GM06990 (cell line): ENCODE measurements around the gene JAKMIP2.
"Not testable (repeated sequence)": the region's sequence is repeated elsewhere in the genome, so short reads cannot be mapped to it uniquely, and the experiment has no call there.

Source experiments
- DNase-seq: peaks from one replicate; pipeline ENCODE4 v3.0.0-alpha.2; 2011; ENCODE audit not compliant: insufficient read length; ENCODE audit errors: extremely low read depth
- H3K27me3 ChIP-seq: replicated peaks from 2 replicates; pipeline ENCODE4 v1.6.0; 2011; ENCODE audit warnings: low read length; ENCODE audit not compliant: control insufficient read depth, insufficient read depth
- H3K36me3 ChIP-seq: 2 replicates; pipeline ENCODE4 v1.5.1; 2011; ENCODE audit warnings: low read length; ENCODE audit not compliant: control insufficient read depth, insufficient read depth
- H3K4me3 ChIP-seq: replicated peaks from 2 replicates; pipeline ENCODE4 v1.5.1; 2011; ENCODE audit warnings: low read depth, mild to moderate bottlenecking, control low read depth, low read length
- TF ChIP-seq, protein P1 (sequence below): IDR thresholded peaks from 2 replicates; pipeline ENCODE4 v1.5.1; 2011; ENCODE audit warnings: low read length, control low read depth, mild to moderate bottlenecking, inconsistent platforms; ENCODE audit not compliant: insufficient read depth, poor library complexity, severe bottlenecking

JAKMIP2 gene

DNA sequence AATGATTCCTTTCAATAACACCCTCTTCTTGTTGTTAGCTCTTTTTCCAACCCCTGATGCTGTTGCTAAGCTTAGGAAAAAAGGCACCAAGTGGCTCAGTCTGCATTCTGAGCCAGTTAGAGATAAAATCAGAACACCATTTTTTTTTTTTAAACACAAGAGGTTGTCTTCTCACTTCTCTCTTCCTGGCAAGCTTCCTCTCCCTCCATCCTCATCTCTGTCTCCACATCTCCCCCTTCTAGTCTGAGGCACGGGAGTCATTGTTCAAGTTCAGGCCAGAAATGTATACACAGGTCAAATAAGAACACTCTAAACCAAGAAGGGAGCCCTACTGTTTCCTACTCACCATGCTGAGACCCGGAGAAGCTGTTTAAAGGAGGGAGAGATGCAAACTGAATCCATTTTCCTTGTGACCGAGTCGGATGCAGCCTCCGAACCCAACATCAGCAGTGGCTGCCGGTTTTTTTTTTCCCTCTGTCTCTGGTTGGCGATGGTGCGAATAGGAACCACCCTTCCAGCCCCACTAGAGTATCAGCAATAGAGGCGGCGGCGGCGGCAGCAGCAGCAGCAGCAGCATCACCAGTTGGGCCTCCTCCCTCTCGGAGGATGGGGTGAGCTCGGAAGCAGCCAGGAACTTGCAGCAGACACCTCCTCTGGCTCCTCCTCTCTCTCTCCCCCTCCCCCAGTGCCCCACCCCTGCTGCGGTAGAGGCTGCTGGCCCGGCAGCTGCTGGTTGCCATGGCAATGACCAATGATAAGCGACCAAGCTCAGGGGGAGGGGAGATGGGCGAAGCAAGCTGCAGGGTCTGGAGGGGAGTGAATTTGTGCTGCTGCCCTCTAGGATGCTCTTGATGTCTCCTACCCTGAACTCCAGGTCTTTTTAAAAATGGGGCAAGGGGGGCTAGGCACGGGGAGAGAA is at the start of gene JAKMIP2:
Gene JAKMIP2, minus strand, starts transcription at position 619 of the 919 bp plus-strand sequence. CDS start 110,922 bp downstream, outside the sequence.
- peak; percentile 79 for DNase-seq
- TF ChIP-seq, protein P1, sequence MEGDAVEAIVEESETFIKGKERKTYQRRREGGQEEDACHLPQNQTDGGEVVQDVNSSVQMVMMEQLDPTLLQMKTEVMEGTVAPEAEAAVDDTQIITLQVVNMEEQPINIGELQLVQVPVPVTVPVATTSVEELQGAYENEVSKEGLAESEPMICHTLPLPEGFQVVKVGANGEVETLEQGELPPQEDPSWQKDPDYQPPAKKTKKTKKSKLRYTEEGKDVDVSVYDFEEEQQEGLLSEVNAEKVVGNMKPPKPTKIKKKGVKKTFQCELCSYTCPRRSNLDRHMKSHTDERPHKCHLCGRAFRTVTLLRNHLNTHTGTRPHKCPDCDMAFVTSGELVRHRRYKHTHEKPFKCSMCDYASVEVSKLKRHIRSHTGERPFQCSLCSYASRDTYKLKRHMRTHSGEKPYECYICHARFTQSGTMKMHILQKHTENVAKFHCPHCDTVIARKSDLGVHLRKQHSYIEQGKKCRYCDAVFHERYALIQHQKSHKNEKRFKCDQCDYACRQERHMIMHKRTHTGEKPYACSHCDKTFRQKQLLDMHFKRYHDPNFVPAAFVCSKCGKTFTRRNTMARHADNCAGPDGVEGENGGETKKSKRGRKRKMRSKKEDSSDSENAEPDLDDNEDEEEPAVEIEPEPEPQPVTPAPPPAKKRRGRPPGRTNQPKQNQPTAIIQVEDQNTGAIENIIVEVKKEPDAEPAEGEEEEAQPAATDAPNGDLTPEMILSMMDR = no peak
- H3K36me3 ChIP-seq = no peaks in the 10 kb centered on the region
- 0 out of 2 replicates have a peak within 1 kb of the TSS, but pooled peaks have one; percentile 17 for H3K4me3 ChIP-seq
- H3K27me3 ChIP-seq = no peaks in the 10 kb centered on the region; the same call in 1 of the 2 replicates

DNA sequence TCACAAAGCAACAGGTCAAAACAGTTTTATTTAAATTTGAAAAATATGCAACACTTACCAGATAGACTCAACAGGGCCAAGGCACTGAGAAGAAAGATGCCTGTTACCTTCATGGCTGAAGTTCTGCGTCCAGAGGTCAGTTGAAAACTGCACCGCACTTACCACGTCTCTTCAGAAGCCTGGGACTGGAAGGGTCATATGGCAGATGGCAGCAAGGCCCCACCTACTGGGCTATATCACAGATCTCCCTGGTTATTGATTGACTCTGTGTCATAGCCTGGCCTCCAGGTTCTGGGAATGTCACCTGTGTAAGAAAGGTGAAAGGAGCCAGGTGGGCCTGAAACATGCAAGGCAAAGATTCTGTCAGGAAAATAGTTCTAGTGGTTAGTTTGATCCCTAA is 48.9 kb upstream of the JAKMIP2 start, which contains the start of gene SPINK1:
Gene SPINK1, minus strand, starts transcription at position 207 of the 400 bp plus-strand sequence. Its CDS starts 94 bp downstream, at position 113.
- Histone ChIP-seq H3K27me3 (no peaks in the 10 kb centered on the region), H3K36me3 (no peaks in the 10 kb centered on the region), H3K4me3 (no peak within 1 kb of the TSS)
- no peak for DNase-seq
- TF ChIP-seq, protein P1 = no peak

DNA sequence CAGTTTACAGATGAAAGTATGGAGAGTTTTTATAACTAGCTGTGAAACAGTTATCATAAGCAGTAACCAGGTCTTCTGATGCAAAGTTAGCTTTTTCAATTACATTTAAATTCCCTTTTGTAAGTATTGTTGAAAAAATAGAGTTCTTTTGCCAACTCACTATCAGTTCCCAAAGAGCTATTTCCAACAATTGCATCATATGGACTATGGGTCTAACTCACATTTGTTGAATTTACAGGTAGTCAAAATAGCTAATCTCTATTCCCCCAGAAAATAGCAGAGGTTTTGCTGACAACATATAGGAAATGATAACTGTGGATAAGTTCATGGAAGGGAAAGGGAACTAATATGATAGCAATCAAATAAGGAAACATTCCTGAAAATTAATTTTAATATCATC is 47.5 kb upstream of the JAKMIP2 start:
- H3K4me3 ChIP-seq = no peak overlapping the region
- no peak for DNase-seq
- TF ChIP-seq, protein P1 = no peak

DNA sequence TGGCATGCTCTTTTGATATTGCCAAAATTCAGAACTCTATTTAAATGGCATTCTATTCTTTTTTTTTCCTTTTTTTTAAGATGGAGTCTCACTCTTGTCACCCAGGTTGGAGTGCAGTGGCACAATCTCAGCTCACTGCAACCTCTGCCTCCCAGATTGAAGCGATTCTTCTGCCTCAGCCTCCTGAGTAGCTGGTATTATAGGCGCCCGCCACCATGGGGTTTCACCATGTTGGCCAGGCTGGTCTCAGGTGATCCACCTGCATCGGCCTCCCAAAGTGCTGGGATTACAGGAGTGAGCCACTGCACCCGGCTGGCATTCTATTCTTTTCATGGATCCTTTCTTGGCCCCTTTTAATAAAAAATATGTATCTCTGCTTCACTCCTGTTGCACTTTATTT is 44.5 kb upstream of the JAKMIP2 start:
- not testable (repeated sequence) for DNase-seq, H3K4me3 ChIP-seq

More for the DNA sequence above, 47.5 kb upstream of the JAKMIP2 start:
- Histone ChIP-seq H3K36me3 (no peaks in the 10 kb centered on the region), H3K27me3 (no peaks in the 10 kb centered on the region)

DNA sequence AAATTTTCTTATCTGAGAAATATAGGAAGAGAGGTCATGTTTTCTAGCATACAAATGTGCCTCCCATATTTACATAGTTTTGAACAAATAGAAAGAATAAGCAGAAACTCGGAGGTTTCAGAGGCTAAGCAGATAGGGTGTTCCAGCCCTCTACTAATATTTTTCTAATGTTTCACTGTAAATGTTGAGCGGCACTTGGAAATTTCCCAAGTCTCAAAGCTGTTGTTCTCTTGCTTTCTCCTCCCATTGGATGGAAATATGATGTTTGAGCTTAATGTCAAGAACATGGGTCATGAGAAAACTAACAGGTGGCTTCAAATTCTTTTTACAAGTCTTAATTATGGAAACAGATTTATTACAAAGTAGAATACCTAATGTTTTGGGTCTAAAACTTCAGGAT is 43.8 kb upstream of the JAKMIP2 start:
- no peaks in the 10 kb centered on the region for H3K27me3 ChIP-seq
- H3K4me3 ChIP-seq = no peak overlapping the region
- DNase-seq = no peak
- no peaks in the 10 kb centered on the region for H3K36me3 ChIP-seq
- TF ChIP-seq, protein P1 = no peak

More for the DNA sequence above, 44.5 kb upstream of the JAKMIP2 start:
- H3K36me3 ChIP-seq, H3K27me3 ChIP-seq: not testable (repeated sequence)
